Kidney (tissue), 14 donors: Measurements from ENCODE around the gene PJVK. TPM values are rescaled to one million over a fixed set of nuclear protein-coding genes. Genes with fewer than 3 reads are reported as not detected.
A peak's percentile ranks its signal among the peaks of the same experiment; 100 is the strongest.

Experiments
- DNase-seq, 5 donors: peaks; one replicate each; pipeline ENCODE4 v3.0.0-alpha.2; 2013 to 2020
- FAIRE-seq: peaks from 2 replicates; lab custom pipeline; 2012; peaks lifted over from hg19 to GRCh38; lab: Jason Lieb, UNC
- H3K27ac ChIP-seq, 2 donors: one replicate each; pipeline ENCODE4 v1.7.0; 2013; ENCODE audit warnings: low read depth in 2 of 2, low read length in 2 of 2, inconsistent platforms in 1 of 2
- H3K27me3 ChIP-seq: one replicate; pipeline ENCODE4 v1.7.1; 2013; ENCODE audit warnings: low read length, inconsistent platforms; ENCODE audit not compliant: control insufficient read depth, insufficient read depth
- H3K36me3 ChIP-seq, 3 donors: one replicate each; pipeline versions ENCODE4 v1.7.0 to v1.7.1; 2013; ENCODE audit warnings: low read length in 3 of 3, control low read depth in 1 of 3, inconsistent platforms in 1 of 3; ENCODE audit not compliant: insufficient read depth in 3 of 3, control insufficient read depth in 2 of 3
- H3K4me1 ChIP-seq, 3 donors: one replicate each; pipeline versions ENCODE4 v1.7.0 to v1.7.1; 2013; ENCODE audit warnings: low read length in 3 of 3, inconsistent platforms in 1 of 3, low read depth in 1 of 3; ENCODE audit not compliant: control insufficient read depth in 2 of 3, insufficient read depth in 2 of 3
- H3K4me3 ChIP-seq, 3 donors: one replicate each; pipeline versions ENCODE4 v1.7.0 to v1.8.1; 2013; ENCODE audit warnings: low read length in 3 of 3, control low read depth in 1 of 3, inconsistent platforms in 1 of 3
- H3K9ac ChIP-seq, 3 donors: one replicate each; pipeline versions ENCODE4 v1.7.0 to v1.7.1; 2013; ENCODE audit warnings: low read length in 3 of 3, control low read depth in 1 of 3, inconsistent platforms in 1 of 3
- H3K9me3 ChIP-seq, 3 donors: one replicate each; pipeline versions ENCODE4 v1.7.0 to v1.7.1; 2013; ENCODE audit warnings: low read length in 3 of 3, control low read depth in 1 of 3, inconsistent platforms in 1 of 3; ENCODE audit not compliant: control insufficient read depth in 2 of 3, insufficient read depth in 1 of 3
- intact Hi-C: fragments of 100-400 bp; cut with DNase I; formaldehyde crosslinking; loops from one replicate; pipeline ENCODE4 v1.11.1; 2022
- polyA plus RNA-seq: library from polyadenylated mRNA; stranded (reverse); fragments of 350-450 nt; fragmentation: Illumina TruSeq; extraction: RNeasy Lipid Tissue Mini Kit (QIAGEN cat#74804); gene quantifications from one replicate; pipeline ENCODE4 v1.2.3, GENCODE V29; 2014; ENCODE audit warnings: low read depth, low replicate concordance; ENCODE audit not compliant: insufficient read depth
- total RNA-seq: library from RNA; stranded (reverse); fragmentation: NEBNext Ultra II Directional; extraction: Animal tissue kit (Norgen Biotek cat#: 25700); gene quantifications from one replicate; pipeline ENCODE4 v1.2.1, GENCODE V29; 2021
- TF ChIP-seq, protein P1 (sequence below): IDR thresholded peaks from 3 replicates; pipeline ENCODE4 v1.5.1; 2012; ENCODE audit warnings: mild to moderate bottlenecking, moderate library complexity, borderline replicate concordance; ENCODE audit not compliant: insufficient read depth; ENCODE audit errors: extremely low read depth
- donor health status: control.
- donor health status: control.
- donor health status: control.
- donor health status: control.
- donor health status: control.
- donor health status: DM: yes; HTN: yes; CAD: no.
- donor health status: Normal renal cell carcinoma (clear cell type).

PJVK gene
- total and polyA plus RNA-seq, 2 donors from 2014 or later, result 4.3 to 6.2 TPM

DNA sequence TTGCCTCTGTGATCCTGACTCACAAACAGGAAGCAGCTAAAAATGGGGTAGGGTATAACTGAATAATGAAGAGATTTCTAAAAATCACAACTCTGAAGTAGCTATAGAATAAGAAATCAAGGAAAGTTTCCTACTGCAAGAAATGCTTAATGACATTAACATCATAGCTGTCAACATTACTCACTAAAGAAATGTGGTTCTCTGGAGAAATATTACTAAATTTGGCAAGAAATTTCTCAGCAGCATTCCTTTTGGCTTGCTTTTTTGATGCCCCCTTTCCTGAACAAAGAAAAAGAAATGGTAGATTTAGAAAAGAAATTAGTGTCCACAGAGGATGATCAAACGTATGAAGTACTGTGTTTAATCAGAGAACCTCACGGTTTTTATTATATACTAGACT, 9.8 kb upstream of the PJVK start:
- no peak overlapping the region for H3K4me3 ChIP-seq

DNA sequence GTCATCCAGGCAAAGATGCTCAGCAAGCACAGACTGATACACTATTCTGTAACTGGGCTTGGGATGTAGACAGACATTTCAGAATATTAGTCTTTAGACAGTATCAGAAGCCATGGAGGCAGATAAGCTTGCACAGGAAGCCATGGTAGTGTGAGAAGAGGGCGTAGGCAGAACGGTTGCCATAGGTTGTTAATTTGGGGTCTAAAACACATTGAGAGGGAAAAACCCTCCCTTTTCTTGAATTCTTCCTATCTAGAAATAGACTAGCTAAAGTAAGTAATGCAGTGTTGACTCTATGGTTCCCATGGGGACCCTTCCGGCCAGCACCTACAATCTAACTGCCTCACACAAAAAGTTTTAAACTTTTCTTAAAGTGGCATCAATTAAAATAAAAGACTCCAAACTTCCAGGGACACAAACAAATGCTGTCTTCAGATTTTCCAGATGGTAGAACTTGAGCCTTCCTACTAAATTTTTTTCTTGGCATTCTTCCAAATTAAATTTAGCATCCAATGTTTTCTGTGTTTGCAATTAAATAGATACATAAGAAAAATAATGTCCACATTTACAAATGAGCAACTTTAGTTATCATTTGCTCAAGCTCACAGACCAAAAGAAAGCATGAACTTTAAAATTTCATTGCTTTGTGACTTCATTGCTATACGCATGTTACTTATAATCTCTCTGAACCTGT, 2.1 kb upstream of the PJVK start:
- Histone ChIP-seq H3K27me3 (no peaks in the 10 kb centered on the region), H3K9me3 (no peaks in the 10 kb centered on the region), H3K4me1 (peaks cover 8 to 11% (median 8%) of the 10 kb centered on the region in 3 donors), H3K27ac (no peak overlapping the region), H3K36me3 (peaks cover 7 to 15% (median 8%) of the 10 kb centered on the region in 3 donors), H3K9ac (peak overlapping the region in 1 of 3 donors; percentile 83), H3K4me3 (peak overlapping the region in 2 of 3 donors; percentile 77 to 88)
- no peak for DNase-seq
- TF ChIP-seq, protein P1, sequence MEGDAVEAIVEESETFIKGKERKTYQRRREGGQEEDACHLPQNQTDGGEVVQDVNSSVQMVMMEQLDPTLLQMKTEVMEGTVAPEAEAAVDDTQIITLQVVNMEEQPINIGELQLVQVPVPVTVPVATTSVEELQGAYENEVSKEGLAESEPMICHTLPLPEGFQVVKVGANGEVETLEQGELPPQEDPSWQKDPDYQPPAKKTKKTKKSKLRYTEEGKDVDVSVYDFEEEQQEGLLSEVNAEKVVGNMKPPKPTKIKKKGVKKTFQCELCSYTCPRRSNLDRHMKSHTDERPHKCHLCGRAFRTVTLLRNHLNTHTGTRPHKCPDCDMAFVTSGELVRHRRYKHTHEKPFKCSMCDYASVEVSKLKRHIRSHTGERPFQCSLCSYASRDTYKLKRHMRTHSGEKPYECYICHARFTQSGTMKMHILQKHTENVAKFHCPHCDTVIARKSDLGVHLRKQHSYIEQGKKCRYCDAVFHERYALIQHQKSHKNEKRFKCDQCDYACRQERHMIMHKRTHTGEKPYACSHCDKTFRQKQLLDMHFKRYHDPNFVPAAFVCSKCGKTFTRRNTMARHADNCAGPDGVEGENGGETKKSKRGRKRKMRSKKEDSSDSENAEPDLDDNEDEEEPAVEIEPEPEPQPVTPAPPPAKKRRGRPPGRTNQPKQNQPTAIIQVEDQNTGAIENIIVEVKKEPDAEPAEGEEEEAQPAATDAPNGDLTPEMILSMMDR, result no peak
- FAIRE-seq, result no peak
- intact Hi-C loops, result no loop called here

More for the DNA sequence above, 9.8 kb upstream of the PJVK start:
- DNase-seq (no peak), FAIRE-seq (no peak)
- H3K27ac ChIP-seq, result no peak overlapping the region
- no peaks in the 10 kb centered on the region for H3K4me1 ChIP-seq
- intact Hi-C loops, result no loop called here
- H3K9ac ChIP-seq, result no peak overlapping the region
- TF ChIP-seq, protein P1, result no peak
- peaks cover 14 to 47% (median 19%) of the 10 kb centered on the region in 3 donors for H3K36me3 ChIP-seq
- H3K27me3 ChIP-seq, result no peaks in the 10 kb centered on the region
- H3K9me3 ChIP-seq, result no peaks in the 10 kb centered on the region

DNA sequence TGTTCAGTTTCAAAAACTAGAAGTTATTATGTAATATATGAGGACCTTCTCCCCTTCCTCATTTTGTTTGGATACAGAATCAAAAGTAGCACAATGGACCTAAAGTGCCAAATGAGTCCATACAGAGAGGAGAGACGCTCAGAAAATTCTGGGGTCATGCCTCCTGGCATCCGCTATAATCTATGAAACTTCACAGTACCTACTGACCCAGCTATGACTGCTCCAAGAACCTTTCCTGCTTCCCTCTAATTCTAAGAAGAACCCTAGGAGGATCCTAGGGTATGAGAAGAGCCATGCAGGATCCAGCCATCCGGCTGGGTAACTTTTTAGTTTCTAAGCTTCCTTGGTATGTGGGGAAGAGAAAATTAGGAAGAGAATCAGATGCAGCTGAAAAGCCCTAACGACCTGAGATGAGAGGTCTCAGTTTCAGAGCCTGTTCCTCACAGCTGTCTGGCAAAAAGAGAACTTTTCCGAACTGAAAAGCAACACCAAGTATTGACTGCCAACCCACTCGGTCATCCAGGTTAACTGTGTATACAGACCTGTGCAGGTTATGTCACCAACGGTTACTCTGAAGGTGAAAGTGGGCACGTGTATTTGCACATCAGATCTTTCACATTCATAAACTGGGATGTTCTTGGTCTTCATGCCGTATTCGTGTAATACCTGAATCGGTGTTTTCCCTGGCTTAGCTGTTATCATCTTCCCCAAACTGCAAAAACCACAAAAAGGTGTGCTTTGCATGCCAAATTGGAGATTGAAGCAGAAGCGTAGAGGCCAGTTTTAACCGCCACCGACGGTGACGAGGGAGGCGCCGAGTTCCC, 1.3 kb upstream of the PJVK start:
- FAIRE-seq (no peak), DNase-seq (peak in 2 of 5 donors; percentile 6 to 45)
- intact Hi-C loops, result no loop called here

More for the DNA sequence above, 1.3 kb upstream of the PJVK start:
- peak overlapping the region; percentile 98 to 99 for H3K27ac ChIP-seq
- peaks cover 5 to 11% (median 8%) of the 10 kb centered on the region in 3 donors for H3K36me3 ChIP-seq
- H3K4me3 ChIP-seq, result peak overlapping the region; percentile 77 to 88 (median 78)
- no peaks in the 10 kb centered on the region for H3K27me3 ChIP-seq
- H3K9ac ChIP-seq, result peak overlapping the region in 2 of 3 donors; percentile 45 to 83
- TF ChIP-seq, protein P1, result no peak
- H3K4me1 ChIP-seq, result peaks cover 8 to 11% (median 8%) of the 10 kb centered on the region in 3 donors
- H3K9me3 ChIP-seq, result no peaks in the 10 kb centered on the region
